GM12891 (cell line): ENCODE measurements around the gene PAQR4. TPM values are rescaled to one million over a fixed set of nuclear protein-coding genes. Genes with fewer than 3 reads are reported as not detected.
"Not testable (repeated sequence)": the region's sequence is repeated elsewhere in the genome, so short reads cannot be mapped to it uniquely, and the experiment has no call there.

Experiments
- DNase-seq: peaks from one replicate; pipeline ENCODE4 v3.0.0; 2011; ENCODE audit warnings: low spot score; ENCODE audit not compliant: insufficient read length
- FAIRE-seq: peaks from 2 replicates; lab custom pipeline; 2011; peaks lifted over from hg19 to GRCh38; lab: Jason Lieb, UNC
- PAX5 ChIP-seq: IDR thresholded peaks from 2 replicates; pipeline ENCODE4 v1.6.1; 2011; ENCODE audit warnings: low read length, moderate library complexity, mild to moderate bottlenecking; ENCODE audit not compliant: insufficient read depth, severe bottlenecking
- POLR2A ChIP-seq: IDR thresholded peaks from 2 replicates; pipeline ENCODE4 v1.6.1; 2011; ENCODE audit warnings: low read depth, low read length, control low read depth
- POLR2AphosphoS5 ChIP-seq: IDR thresholded peaks from 2 replicates; pipeline ENCODE4 v1.6.1; 2011; ENCODE audit warnings: low read depth, low read length, control low read depth
- POU2F2 ChIP-seq: IDR thresholded peaks from 2 replicates; pipeline ENCODE4 v1.6.1; 2011; ENCODE audit warnings: low read depth, mild to moderate bottlenecking, control low read depth, low read length, moderate library complexity
- SPI1 ChIP-seq: IDR thresholded peaks from 2 replicates; pipeline ENCODE4 v1.6.1; 2011; ENCODE audit warnings: low read depth, low read length, control low read depth
- TAF1 ChIP-seq: IDR thresholded peaks from 2 replicates; pipeline ENCODE4 v1.6.1; 2011; ENCODE audit warnings: low read depth, low read length, control low read depth
- polyA plus RNA-seq: library from polyadenylated mRNA; unstranded; fragments of >200 nt; gene quantifications from one replicate; pipeline ENCODE4 v1.2.1, GENCODE V29; 2012; ENCODE audit warnings: low read depth, missing spikeins, inconsistent platforms; ENCODE audit not compliant: missing spikeins

Gene PAQR4
- 8.9 TPM for polyA plus RNA-seq

DNA sequence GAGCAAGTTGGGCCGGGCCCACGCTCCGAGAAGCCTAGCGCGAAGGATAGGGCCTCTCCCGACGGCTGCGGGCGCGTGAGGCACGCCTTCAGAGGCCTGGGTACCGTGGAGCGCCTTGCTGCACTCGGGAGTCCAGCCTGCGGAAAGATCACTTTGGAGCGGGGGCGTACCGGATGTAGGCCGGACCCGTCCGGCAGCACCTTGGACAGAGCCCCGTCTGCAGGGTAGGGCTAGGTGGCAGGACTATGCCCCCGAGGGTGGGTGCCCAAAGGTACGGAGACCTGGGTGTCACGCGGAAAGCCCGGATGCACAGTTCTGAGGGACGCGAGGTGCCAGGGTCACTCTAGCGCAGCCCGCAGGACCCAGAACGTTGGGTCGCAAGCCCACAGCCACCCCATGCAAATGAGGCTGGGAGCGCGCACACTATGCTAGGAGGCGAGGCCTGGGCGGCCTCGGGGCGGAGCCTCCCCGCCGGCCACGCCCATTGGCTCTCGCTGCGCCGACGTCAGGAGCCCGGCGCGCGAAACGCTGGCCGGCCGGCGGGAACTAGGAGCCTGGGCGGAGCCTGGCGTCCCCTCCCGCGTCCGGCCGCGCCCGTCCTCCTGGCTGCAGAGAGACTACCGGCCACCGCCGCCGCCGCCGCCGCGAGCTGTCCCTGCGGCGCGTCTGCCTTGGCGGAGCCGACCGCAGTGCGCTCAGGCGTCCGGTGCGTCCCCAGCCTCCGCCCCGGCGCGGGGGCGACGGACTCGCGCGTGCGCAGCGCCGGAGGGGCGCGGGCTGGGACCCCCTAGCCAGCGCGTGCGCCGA, at the start of gene PAQR4:
Gene PAQR4, plus strand, starts transcription at position 611 of the 807 bp plus-strand sequence. CDS start 327 bp downstream, outside the sequence.
- peak; percentile 98 for DNase-seq
- peak; percentile 99 for FAIRE-seq
- peak; percentile 33; the same call in 1 of the 2 replicates for TF ChIP-seq TAF1
- TF ChIP-seq PAX5, result no peak
- TF ChIP-seq SPI1, result no peak
- no peak for TF ChIP-seq POLR2A
- no peak for TF ChIP-seq POLR2AphosphoS5
- TF ChIP-seq POU2F2, result peak; percentile 90

DNA sequence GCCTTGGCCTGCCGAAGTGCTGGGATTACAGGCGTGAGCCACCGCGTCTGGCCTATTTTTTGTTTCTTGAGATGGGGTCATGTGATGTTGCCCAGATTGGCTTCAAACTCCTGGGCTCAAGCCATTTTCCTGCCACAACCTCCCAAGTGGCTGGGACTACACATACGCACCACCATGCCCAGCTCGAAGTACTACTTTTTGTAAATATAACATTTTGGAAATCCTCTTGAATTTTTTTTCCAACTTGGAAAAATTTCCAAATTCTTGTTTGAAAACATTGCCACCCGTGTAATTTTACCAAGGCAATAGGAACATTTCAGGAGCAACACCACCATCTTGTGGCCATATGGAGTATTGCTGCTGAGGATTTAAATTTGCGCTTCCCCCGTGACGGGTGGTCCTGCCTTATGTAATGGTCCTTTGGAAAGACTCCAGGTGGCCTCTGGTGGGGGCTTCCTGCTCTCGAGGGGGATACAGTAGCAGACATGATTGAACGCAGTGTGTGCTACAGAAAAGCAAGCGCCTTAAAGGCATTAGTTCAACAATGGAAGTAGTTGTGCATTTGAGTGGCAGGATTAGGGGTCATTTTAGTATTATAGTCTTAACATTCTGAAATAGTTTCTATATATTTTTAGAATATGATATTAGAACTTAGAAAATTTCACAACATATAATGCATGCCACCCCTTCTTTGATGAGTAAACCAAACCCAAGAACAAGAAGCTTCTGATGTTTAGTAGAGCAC, 49.5 kb upstream of the PAQR4 start:
- FAIRE-seq, result peak; percentile 87
- no peak for TF ChIP-seq TAF1
- no peak for TF ChIP-seq POLR2AphosphoS5
- TF ChIP-seq POU2F2, result no peak
- TF ChIP-seq POLR2A, result no peak
- TF ChIP-seq PAX5, result no peak
- DNase-seq, result no peak

DNA sequence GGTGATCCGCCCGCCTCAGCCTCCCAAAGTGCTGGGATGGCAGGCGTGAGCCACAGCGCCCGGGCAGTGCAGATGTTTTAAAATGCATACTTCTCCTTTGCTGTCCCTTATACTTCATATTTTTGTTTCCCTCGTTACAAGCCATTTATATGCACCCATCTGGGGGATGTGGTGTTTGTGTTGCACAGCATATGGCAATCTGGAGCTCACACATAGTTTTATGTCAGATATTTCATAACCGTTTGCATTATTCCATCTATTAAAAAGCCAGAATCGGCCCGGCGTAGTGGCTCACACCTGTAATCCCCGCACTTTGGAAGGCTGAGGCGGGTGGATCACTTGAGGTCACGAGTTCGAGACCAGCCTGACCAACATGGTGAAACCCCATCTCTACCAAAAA, 45.7 kb upstream of the PAQR4 start:
- TF ChIP-seq PAX5 (no peak), SPI1 (no peak), TAF1 (no peak), POLR2A (no peak), POU2F2 (no peak), POLR2AphosphoS5 (no peak)
- no peak for FAIRE-seq
- no peak for DNase-seq

DNA sequence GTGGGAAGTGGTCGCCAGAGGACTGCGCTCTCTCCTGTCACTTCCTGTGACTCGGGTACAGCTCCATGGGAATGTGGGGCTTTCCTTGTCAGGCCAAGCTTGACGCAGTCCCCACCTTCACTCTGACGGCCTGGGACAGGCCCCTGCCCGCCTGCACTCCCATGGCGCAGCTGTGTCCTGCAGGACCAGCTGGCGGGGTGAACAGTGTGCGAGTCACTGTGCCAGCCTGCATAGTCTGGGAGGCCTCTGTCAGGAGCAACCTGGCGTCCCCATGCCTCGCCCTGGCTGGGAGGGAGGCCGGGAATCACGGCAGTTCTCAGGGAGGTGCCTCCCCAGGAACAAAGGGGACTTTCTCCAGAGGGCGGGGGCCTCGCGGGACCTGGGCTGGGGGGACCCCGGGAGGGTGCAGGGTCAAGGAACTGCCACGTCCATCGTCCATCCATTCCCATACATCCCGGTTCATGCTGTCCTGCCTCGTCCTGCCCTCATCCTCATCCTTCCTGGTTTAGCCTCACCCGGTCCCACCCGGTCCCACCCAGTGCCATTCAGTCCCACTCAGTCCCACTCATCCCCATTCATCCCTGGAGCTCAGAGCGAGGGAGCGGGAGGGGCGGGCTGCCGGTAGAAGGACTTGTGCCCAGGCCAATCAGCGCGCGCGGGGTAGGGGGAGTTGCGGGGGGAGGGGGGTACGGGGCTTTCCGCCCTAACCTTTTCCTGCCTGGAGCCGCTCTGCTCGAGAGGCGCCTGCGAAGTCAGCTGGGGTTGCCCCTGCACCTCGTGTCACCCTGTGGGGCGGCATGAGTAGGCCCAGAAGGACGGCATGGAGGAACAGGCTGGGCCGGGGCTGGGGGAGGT, 44.0 kb upstream of the PAQR4 start:
- TF ChIP-seq TAF1 (no peak), SPI1 (no peak)
- DNase-seq (no peak), FAIRE-seq (no peak)

DNA sequence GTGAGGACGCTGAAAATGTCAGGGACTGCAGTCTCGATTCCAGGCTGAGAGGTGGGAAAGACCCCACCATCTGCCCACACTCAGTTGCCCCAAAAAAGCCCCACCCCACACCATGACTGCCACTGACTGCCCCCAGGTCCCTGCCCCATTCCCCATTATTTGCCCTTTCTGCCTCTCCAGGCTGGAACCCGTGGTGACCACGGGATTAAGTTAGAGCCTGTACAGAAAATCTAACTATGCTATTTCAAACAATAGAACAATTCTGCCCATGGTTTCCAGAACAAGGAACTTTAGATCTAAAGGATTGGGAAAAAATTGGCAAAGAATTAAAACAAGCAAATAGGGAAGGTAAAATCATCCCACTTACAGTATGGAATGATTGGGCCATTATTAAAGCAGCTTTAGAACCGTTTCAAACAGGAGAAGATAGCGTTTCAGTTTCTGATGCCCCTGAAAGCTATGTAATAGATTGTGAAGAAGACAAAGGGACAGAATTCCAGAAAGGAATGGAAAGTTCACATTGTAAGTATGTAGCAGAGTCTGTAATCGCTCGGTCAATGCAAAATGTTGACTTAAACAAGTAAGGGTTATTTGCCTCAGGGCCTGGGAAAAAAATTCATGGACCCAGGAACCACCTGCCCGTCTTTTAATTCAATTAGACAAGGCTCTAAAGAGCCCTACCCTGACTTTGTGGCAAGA, 43.0 kb upstream of the PAQR4 start:
- FAIRE-seq, result no peak
- DNase-seq, result no peak
- TF ChIP-seq POLR2A (no peak), POLR2AphosphoS5 (no peak), POU2F2 (no peak), PAX5 (no peak)

DNA sequence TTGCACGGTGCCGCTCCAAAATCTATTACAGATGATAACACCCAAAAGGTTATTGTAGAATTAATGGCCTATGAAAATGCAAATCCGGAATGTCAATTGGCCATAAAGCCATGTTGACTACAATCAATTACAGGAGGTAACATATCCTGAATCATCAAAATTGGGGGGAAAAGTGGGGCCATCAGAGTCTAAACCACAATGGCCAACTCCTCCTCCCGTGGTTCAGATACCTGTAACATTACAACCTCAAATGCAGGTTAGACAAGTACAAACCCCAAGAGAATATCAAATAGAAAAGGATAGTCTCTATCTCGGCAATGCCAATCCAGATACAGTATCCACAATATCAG, 42.5 kb upstream of the PAQR4 start:
- DNase-seq (no peak), FAIRE-seq (no peak)
- TF ChIP-seq TAF1 (no peak), POLR2AphosphoS5 (no peak), POLR2A (no peak), POU2F2 (no peak), SPI1 (no peak), PAX5 (no peak)

DNA sequence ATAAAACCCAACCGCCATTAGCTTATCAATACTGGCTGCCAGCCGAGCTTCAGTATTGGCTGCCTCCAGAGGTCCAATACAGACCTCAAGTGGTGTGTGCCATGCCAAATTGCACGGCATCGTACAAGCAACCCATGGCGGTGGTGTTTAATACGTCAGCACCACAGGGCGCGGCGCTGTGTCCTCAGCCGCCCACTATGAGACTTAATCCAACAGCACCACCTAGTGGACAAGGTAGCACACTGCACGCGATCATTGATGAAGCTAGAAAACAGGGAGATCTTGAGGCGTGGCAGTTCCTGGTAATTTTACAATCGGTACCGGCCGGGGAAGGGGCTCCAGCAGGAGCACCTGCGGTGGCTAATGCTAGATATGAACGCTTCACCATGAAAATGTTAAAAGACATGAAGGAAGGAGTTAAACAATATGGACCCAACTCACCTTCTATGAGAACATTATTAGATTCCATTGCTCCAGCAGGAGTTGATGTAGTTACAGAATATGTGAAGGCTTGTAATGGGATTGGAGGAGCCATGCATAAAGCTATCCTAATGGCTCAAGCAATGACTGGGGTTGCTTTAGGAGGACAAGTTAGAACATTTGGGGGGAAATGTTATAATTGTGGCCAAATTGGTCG, 42.0 kb upstream of the PAQR4 start:
- DNase-seq, result peak; percentile 69
- peak; percentile 99 for FAIRE-seq
- no peak for TF ChIP-seq POLR2A
- TF ChIP-seq PAX5, result no peak
- TF ChIP-seq SPI1, result no peak
- TF ChIP-seq TAF1, result no peak
- TF ChIP-seq POLR2AphosphoS5, result no peak

DNA sequence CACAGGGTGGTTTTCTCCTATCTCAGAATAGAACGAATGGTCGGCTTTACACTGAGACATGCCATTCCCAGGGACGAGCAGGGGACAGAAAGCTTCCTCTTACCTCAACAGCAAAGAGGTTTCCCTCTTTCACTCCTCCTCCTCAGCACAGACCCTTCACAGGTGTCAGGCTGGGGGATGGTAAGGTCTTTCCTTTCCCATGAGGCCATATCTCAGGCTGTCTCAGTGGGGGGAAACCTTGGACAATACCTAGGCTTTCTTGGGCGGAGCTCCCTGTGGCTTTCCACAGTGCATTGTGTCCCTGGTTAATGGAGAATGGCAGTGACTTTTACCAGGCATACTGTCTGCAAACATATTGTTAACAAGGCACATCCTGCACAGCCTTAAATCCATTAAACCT, 41.0 kb upstream of the PAQR4 start:
- DNase-seq, FAIRE-seq: not testable (repeated sequence)
